GM18870 (cell line): ENCODE data around the gene CYP1A2.

Experiments used
- ATAC-seq: cut with Tn5 transposase; IDR thresholded peaks from one replicate; pipeline ENCODE4 v1.9.1; 2021; ENCODE audit warnings: moderate library complexity; ENCODE audit not compliant: unreplicated experiment

CYP1A2 gene

GRCh38 chr15:74788042-74788682 lies 39.5 kb downstream of the CYP1A2 start:
- ATAC-seq, result no peak

- ATAC-seq, result peak; percentile 33
Measured at GRCh38 chr15:74788683-74789151, 40.1 kb downstream of the CYP1A2 start.

GRCh38 chr15:74789171-74789631 lies 40.6 kb downstream of the CYP1A2 start:
- no peak for ATAC-seq

- ATAC-seq, result no peak
Measured at GRCh38 chr15:74789741-74790079, 41.1 kb downstream of the CYP1A2 start.

- ATAC-seq, result no peak
Measured at GRCh38 chr15:74790080-74790916, 41.7 kb downstream of the CYP1A2 start.

- ATAC-seq, result no peak
Measured at GRCh38 chr15:74791007-74791406, 42.4 kb downstream of the CYP1A2 start.

- no peak for ATAC-seq
Measured at GRCh38 chr15:74791667-74792066, 43.0 kb downstream of the CYP1A2 start.

GRCh38 chr15:74792227-74793016 lies 43.8 kb downstream of the CYP1A2 start:
- ATAC-seq, result no peak

GRCh38 chr15:74793135-74794028 lies 44.7 kb downstream of the CYP1A2 start:
- ATAC-seq, result no peak

GRCh38 chr15:74794248-74794969 lies 45.8 kb downstream of the CYP1A2 start:
- no peak for ATAC-seq

- ATAC-seq, result no peak
Measured at GRCh38 chr15:74794970-74795349, 46.3 kb downstream of the CYP1A2 start.

- ATAC-seq, result no peak
Measured at GRCh38 chr15:74795966-74796625, 47.5 kb downstream of the CYP1A2 start.

GRCh38 chr15:74798388-74799254 lies 50.0 kb downstream of the CYP1A2 start:
- ATAC-seq, result no peak

GRCh38 chr15:74799255-74799855 lies 50.7 kb downstream of the CYP1A2 start:
- ATAC-seq, result peak; percentile 13

GRCh38 chr15:74799856-74800558 lies 51.4 kb downstream of the CYP1A2 start:
- peak; percentile 68 for ATAC-seq

- ATAC-seq, result no peak
Measured at GRCh38 chr15:74800559-74801094, 52.0 kb downstream of the CYP1A2 start.
